GM19467 (cell line): ENCODE measurements around the gene ARAP1.

Experiments
- ATAC-seq: cut with Tn5 transposase; IDR thresholded peaks from one replicate; pipeline ENCODE4 v1.9.1; 2021; ENCODE audit warnings: mild to moderate bottlenecking, moderate library complexity; ENCODE audit not compliant: unreplicated experiment

The ARAP1 gene

DNA sequence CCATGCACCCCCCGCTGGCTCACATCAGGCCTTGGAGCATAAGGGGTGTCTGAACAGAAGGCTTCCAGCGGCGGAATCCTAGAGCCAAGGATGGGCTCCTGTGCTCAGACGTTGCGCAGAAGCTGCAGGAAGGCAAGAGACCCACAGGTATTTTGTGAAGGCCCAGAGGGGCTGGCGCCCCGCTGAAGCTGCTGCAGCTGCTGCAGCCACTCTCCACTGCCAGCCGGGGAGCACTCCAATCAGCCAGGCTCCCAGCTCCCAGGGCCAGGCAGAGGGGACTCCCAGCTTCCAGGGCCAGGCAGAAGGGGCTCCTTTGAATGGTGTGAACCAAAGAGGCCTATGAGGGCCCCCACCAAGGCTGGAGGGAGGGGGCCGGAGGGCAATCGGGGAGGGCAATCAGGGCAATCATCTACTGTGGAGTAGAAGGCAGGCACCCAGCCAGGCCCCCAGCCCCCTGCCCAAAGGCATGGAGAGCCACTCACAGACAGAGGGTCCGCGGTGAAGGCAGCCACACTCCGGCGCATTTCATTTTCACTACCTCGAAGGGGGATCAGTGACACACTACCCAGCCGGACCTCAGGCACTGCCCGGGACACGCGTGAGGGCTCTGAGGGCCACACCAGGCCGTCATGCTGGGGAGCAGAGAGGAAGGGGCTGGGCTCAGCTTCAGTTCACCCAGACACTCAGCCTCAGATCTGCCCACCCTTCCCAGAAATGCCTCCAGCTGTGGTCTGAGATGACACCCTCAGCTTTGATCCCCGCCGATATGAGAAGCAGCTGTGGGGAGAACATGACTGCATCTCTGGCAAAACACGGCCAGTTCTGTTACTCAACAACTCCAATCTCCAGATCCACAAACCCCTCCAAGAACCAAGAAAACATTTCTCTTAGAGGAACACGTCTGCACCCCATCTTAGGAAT is 66.4 kb downstream of the ARAP1 start:
- ATAC-seq = no peak

GRCh38 chr11:72684236-72684912 is 67.8 kb downstream of the ARAP1 start:
- ATAC-seq = no peak

- no peak for ATAC-seq
Observed at GRCh38 chr11:72683782-72684200, 68.4 kb downstream of the ARAP1 start.

DNA sequence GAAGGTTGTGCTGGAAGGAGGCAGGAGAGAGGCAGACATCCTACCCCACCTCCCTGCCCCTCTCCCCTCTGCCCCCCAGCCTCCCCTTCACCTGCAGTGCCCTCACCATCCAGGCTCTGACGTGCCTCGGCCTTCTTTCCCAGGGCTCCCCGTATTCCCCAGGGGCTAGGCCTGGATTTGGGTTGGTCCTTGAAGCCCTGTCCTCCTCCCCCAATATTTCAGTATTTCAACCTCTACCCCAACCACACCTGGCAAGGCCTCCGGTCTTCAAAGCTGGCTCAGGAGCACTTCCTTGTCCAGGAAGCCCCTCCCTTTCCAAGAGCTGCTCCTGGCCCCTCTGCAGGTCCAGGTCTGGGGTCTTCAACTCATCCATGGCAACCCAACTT is 69.4 kb downstream of the ARAP1 start:
- ATAC-seq = no peak

DNA sequence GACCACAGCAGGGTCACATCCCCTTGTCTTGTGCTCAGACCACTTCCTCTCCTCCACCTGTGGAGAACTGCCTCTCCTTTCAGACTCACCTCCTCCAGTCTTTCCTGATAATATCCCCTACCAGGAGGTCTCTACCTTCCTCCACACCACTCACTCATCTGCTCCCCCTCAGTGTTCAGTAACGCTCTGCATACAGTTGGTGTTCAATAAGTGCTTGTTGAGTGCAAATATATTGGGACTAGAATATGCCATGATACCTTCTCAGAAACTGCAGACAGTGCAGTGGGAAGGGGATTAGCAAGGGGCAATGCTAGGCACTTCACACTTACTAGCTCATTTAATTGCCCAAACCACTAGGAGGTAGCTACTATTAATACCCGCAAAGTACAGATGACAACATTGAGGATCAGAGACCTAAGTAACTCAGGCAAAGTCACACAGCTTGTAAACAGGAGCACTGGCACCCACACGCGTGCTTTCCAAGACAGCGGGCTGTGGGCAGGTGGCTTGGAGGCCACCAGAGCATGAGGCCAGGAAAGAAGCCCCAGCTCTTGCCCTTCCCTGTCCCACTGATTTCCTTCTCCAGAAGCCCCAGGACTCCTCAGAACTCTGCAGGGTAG is 69.9 kb downstream of the ARAP1 start:
- no peak for ATAC-seq

- no peak for ATAC-seq
Observed at GRCh38 chr11:72681226-72682153, 70.7 kb downstream of the ARAP1 start.

- ATAC-seq = no peak
Observed at GRCh38 chr11:72680624-72681158, 71.5 kb downstream of the ARAP1 start.

- no peak for ATAC-seq
Observed at GRCh38 chr11:72679869-72680268, 72.3 kb downstream of the ARAP1 start.

GRCh38 chr11:72678524-72678923 is 73.7 kb downstream of the ARAP1 start:
- no peak for ATAC-seq

GRCh38 chr11:72676861-72677341 is 75.3 kb downstream of the ARAP1 start:
- ATAC-seq = no peak

DNA sequence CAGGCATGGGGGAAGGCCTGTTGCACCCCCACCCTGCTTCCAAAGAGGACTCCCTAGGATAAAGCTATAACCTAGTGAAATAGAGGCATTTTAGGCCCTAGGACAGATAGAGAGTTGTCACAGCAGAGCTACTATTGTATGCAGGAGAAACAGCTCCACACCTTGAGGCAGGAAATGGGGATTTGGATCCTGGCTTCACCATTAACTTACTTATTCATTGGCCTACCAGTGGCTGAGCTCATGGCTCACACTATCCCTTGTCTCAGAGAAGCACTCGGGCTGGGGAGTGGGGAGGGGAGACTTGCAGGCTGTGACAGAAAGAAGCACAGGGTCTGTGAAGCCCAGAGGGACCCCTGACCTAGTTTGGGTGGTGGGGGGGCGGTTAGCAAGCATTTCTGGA is 77.0 kb downstream of the ARAP1 start:
- ATAC-seq = no peak

DNA sequence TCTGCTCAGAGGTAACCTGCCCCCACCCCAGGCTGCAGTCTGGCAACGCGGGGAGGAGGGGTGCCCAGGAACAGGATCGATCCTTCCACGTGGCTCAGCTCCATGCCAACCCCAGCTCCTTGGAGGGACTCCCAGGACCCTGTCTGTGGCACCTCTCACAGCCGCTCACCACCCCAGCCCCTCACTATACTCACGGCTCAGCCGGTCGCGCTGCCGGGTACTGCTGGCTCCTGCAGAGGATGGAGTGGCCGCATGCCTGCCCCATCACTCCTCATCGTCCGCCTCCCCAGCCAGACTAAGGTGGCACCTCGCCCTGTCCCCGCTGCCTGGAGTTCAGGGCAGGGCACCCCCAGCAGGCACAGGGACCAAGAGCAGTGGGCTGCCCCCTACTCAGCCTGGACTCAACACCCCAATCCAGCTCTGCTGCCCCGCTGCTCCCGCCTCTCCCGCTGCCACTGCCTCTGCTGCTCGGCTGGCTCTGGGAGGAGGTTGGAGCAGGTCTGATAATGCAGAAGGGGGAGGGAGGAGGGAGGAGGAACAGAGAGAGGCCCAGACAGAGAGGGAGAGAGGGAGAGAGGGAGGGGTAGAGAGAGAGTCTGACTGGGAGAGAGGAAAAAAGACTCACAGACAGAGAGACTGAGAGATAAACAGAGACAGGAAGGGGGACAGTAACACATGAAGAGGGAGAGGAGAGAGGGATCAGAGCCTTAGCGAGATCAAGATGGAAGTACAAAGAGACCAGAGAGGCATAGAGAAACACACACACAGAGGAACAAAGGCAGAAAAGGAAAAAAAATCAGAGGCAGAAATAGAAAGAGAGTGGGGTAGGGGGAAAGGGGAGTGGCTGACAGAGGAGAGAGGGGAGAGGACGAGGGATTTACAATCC is 78.0 kb downstream of the ARAP1 start, which contains the start of gene PDE2A:
PDE2A (minus strand) TSS at position 480 of the 886 bp plus-strand sequence; CDS start at position 265, 215 bp downstream.
- ATAC-seq = no peak

DNA sequence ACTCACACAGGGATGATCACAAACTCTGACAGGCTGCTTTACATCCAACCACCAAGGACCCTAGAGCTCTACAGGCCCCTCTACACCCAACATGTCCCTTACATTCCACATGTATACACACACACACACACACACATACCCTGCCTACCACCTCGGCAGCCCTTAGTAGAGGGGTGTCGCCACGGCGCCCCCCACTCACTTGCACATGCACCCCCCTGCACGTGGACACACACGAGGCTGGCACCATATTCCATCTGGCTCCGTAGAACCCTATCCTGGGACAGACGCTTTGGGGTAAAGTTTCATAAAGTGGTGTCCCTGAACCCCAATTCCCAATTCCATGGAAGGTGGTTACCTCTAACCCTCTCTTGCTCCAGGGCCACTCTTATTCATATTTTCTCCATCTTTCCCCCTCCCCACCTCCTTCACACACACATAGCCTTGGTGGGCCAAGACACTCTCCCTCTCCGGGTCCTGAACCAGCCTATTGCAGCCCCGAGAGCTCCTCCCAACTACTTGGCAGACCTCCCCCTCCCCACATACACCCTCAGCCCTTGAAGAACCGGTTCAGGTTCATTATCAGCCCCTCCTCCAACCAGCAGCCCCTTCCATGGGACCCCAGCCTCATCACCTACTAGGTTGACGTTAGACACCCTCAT is 78.8 kb downstream of the ARAP1 start:
- no peak for ATAC-seq

DNA sequence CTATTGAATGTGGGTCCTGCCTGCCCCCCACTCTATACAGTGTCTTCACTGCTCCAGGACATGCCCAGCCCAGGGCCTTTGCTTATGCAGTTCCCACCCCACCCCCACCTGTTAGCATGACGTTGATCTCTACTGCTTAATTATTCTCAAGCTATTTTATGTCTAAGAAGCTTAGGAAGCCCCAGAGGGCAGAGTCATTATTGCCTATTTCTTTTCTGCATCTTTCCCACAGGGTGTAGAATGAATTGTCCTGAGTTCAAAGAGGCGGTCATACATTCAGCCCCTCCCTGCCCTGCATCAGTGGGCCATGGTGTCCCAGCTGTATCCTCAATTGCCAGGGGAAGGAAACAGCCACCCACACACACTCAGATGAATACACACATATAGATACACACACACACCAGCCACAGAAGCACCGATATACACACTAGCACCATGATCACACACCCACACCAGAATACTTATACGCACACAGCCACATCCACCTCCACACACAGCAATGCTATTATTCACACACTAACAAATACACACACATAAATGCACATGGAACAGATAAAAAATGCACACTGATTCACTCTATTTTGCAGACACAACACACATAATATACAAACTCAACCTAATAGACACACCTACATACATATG is 79.5 kb downstream of the ARAP1 start:
- no peak for ATAC-seq

GRCh38 chr11:72671152-72672099 is 80.8 kb downstream of the ARAP1 start:
- ATAC-seq = no peak

DNA sequence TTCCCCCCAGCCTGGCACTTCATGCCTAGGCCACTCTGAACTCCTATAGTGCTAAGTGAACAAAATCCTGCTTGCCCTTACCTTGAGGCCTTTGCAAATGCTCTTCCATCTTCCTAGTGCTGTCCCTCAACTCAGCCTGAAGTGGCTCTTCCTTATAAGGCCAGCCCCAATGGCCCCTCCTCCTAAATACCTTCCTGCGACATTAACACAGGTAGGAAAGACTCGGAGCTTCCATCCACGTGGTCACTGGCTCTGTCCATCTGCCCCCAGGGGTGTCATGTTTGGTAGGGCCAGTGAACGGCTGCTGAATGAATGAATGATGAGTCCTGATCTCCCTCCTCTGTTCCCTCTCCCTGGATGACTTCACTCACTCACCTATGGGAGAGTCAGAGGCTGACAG is 82.2 kb downstream of the ARAP1 start:
- no peak for ATAC-seq

- no peak for ATAC-seq
Observed at GRCh38 chr11:72669527-72669926, 82.7 kb downstream of the ARAP1 start.
